HG02623 (cell line): ENCODE results near the gene SAG.
"Not testable (repeated sequence)": the region's sequence is repeated elsewhere in the genome, so short reads cannot be mapped to it uniquely, and the experiment has no call there.

Experiments used
- ATAC-seq: cut with Tn5 transposase; IDR thresholded peaks from one replicate; pipeline ENCODE4 v1.9.1; 2021; ENCODE audit warnings: moderate library complexity; ENCODE audit not compliant: unreplicated experiment

SAG gene

GRCh38 chr2:233374776-233375175, 67.2 kb downstream of the SAG start:
- ATAC-seq, result not testable (repeated sequence)

- ATAC-seq, result no peak
Measured at GRCh38 chr2:233375490-233376314, 68.1 kb downstream of the SAG start.

GRCh38 chr2:233379034-233379433, 71.4 kb downstream of the SAG start:
- no peak for ATAC-seq

- ATAC-seq, result no peak
Measured at GRCh38 chr2:233379441-233379840, 71.8 kb downstream of the SAG start.

GRCh38 chr2:233380132-233380895, 72.7 kb downstream of the SAG start:
- no peak for ATAC-seq

- no peak for ATAC-seq
Measured at GRCh38 chr2:233380995-233381637, 73.5 kb downstream of the SAG start.

- no peak for ATAC-seq
Measured at GRCh38 chr2:233381638-233381995, 74.0 kb downstream of the SAG start.

GRCh38 chr2:233384015-233384414, 76.4 kb downstream of the SAG start:
- ATAC-seq, result no peak

- no peak for ATAC-seq
Measured at GRCh38 chr2:233384811-233385488, 77.3 kb downstream of the SAG start.

GRCh38 chr2:233385489-233386044, 78.0 kb downstream of the SAG start:
- ATAC-seq, result peak; percentile 56

GRCh38 chr2:233386382-233387041, 78.9 kb downstream of the SAG start:
- ATAC-seq, result no peak

GRCh38 chr2:233387225-233387624, 79.6 kb downstream of the SAG start:
- no peak for ATAC-seq

GRCh38 chr2:233387667-233388528, 80.3 kb downstream of the SAG start:
- ATAC-seq, result no peak

- no peak for ATAC-seq
Measured at GRCh38 chr2:233389601-233390125, 82.0 kb downstream of the SAG start.

GRCh38 chr2:233395687-233396086, 88.1 kb downstream of the SAG start:
- ATAC-seq, result no peak
